Trophoblast cell (in vitro differentiated cells and primary cell): Measurements from ENCODE around the gene ZBTB34.
A peak's percentile ranks its signal among the peaks of the same experiment; 100 is the strongest.

ENCODE experiments used
- DNase-seq, 2 donors: peaks; one replicate each; pipeline ENCODE4 v3.0.0-alpha.2; 2016
- H2AFZ ChIP-seq: 2 replicates; pipeline ENCODE4 v1.6.1; 2013; ENCODE audit warnings: low read length, moderate library complexity, mild to moderate bottlenecking; ENCODE audit not compliant: insufficient read depth, poor library complexity
- H2AK5ac ChIP-seq: 2 replicates; pipeline ENCODE4 v1.6.1; 2013; ENCODE audit warnings: mild to moderate bottlenecking, low read length
- H2BK120ac ChIP-seq: 2 replicates; pipeline ENCODE4 v1.6.1; 2013; ENCODE audit warnings: low read length, mild to moderate bottlenecking, moderate library complexity; ENCODE audit not compliant: insufficient read depth, poor library complexity
- H2BK12ac ChIP-seq: 2 replicates; pipeline ENCODE4 v1.6.1; 2013; ENCODE audit warnings: mild to moderate bottlenecking, low read length, moderate library complexity
- H2BK5ac ChIP-seq: 2 replicates; pipeline ENCODE4 v1.6.1; 2013; ENCODE audit warnings: low read length, low read depth, moderate library complexity, mild to moderate bottlenecking; ENCODE audit not compliant: poor library complexity
- H3K14ac ChIP-seq: 2 replicates; pipeline ENCODE4 v1.6.1; 2013; ENCODE audit warnings: mild to moderate bottlenecking, low read length
- H3K18ac ChIP-seq: 2 replicates; pipeline ENCODE4 v1.6.1; 2013; ENCODE audit warnings: mild to moderate bottlenecking, low read length
- H3K23ac ChIP-seq: 2 replicates; pipeline ENCODE4 v1.6.1; 2013; ENCODE audit warnings: low read length
- H3K27ac ChIP-seq: 2 replicates; pipeline ENCODE4 v1.5.1; 2013; ENCODE audit warnings: low read depth, mild to moderate bottlenecking, inconsistent platforms, low read length, moderate library complexity
- H3K27me3 ChIP-seq: 2 replicates; pipeline ENCODE4 v1.6.1; 2013; ENCODE audit warnings: inconsistent platforms, mild to moderate bottlenecking, low read length, moderate library complexity; ENCODE audit not compliant: insufficient read depth
- H3K36me3 ChIP-seq, 2 experiments: 1 replicate in 1 of 2; 2 replicates in 1 of 2; pipeline ENCODE4 v1.6.1; 2013; ENCODE audit warnings: low read length in 2 of 2, mild to moderate bottlenecking in 2 of 2, moderate library complexity in 1 of 2; ENCODE audit not compliant: insufficient read depth in 2 of 2, control insufficient read depth in 1 of 2
- H3K4ac ChIP-seq: 2 replicates; pipeline ENCODE4 v1.6.1; 2013; ENCODE audit warnings: low read depth, mild to moderate bottlenecking, low read length, moderate library complexity
- H3K4me1 ChIP-seq, 2 experiments: 1 replicate in 1 of 2; 2 replicates in 1 of 2; pipeline ENCODE4 v1.6.1; 2013; ENCODE audit warnings: low read length in 2 of 2, mild to moderate bottlenecking in 2 of 2, moderate library complexity in 1 of 2; ENCODE audit not compliant: insufficient read depth in 2 of 2, control insufficient read depth in 1 of 2
- H3K4me2 ChIP-seq: 2 replicates; pipeline ENCODE4 v1.6.1; 2013; ENCODE audit warnings: inconsistent platforms, mild to moderate bottlenecking, low read length, moderate library complexity
- H3K4me3 ChIP-seq: 2 replicates; pipeline ENCODE4 v1.5.1; 2013; ENCODE audit warnings: mild to moderate bottlenecking, low read depth, low read length, inconsistent platforms
- H3K79me1 ChIP-seq: one replicate; pipeline ENCODE4 v1.6.1; 2013; ENCODE audit warnings: low read length
- H3K79me2 ChIP-seq: 2 replicates; pipeline ENCODE4 v1.6.1; 2013; ENCODE audit warnings: low read length, mild to moderate bottlenecking; ENCODE audit not compliant: control insufficient read depth, insufficient read depth, poor library complexity
- H3K9ac ChIP-seq: 2 replicates; pipeline ENCODE4 v1.6.1; 2013; ENCODE audit warnings: mild to moderate bottlenecking, low read length
- H3K9me3 ChIP-seq: 2 replicates; pipeline ENCODE4 v1.6.1; 2013; ENCODE audit warnings: low read depth, mild to moderate bottlenecking, control low read depth, inconsistent platforms, low read length; ENCODE audit not compliant: insufficient read depth
- H4K12ac ChIP-seq: 2 replicates; pipeline ENCODE4 v1.6.1; 2013; ENCODE audit warnings: low read depth, mild to moderate bottlenecking, low read length, moderate library complexity
- H4K8ac ChIP-seq: 2 replicates; pipeline ENCODE4 v1.6.1; 2013; ENCODE audit warnings: low read depth, mild to moderate bottlenecking, low read length, moderate library complexity
- H4K91ac ChIP-seq: one replicate; pipeline ENCODE4 v1.6.1; 2013; ENCODE audit warnings: low read depth, mild to moderate bottlenecking, low read length, moderate library complexity
- WGBS: extraction: QIAGEN DNeasy Blood & Tissue Kit; methylation state at CpG from one replicate; pipeline ENCODE4 v1.1.7; 2013; ENCODE audit warnings: missing lambda C conversion rate; ENCODE audit not compliant: insufficient read length, insufficient coverage; ENCODE audit errors: extremely low coverage; 5-methylcytosine and 5-hydroxymethylcytosine counted together

ZBTB34 gene

DNA sequence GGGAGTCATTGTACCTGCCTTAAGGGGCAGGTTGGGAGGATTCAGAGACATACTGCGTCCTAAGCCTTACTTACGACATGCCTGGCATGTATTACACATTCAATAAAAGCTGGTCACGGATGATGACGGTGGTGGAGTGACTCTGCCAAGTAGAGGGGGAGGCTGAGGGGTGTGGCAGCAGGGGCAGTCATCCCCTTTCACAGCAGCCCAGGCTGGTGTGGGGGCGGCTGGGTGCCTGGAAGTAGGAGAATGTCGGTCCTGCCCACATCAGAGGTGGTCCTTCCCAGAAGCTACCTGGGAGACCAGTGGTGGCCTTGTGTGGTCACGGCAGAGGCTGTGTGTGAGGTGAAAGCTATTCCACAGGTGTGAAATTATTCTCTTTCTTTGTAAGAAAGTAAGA lies 8.9 kb downstream of the ZBTB34 start:
- peaks cover 14 to 18% of the 10 kb centered on the region in 2 experiments for H3K36me3 ChIP-seq
- H3K27ac ChIP-seq: no peak overlapping the region
- no peak for DNase-seq
- no peak overlapping the region for H4K12ac ChIP-seq
- peaks cover 3% of the 10 kb centered on the region for H3K79me2 ChIP-seq
- H3K79me1 ChIP-seq: no peaks in the 10 kb centered on the region
- H2BK12ac ChIP-seq: no peak overlapping the region
- no peak overlapping the region for H3K23ac ChIP-seq
- H2AFZ ChIP-seq: peak overlapping the region; percentile 6
- no peak overlapping the region for H3K14ac ChIP-seq
- no peak overlapping the region for H2BK120ac ChIP-seq
- H4K91ac ChIP-seq: no peak overlapping the region
- no peak overlapping the region for H3K4me3 ChIP-seq
- H3K18ac ChIP-seq: peak overlapping the region; percentile 11
- no peaks in the 10 kb centered on the region for H3K9me3 ChIP-seq
- no peak overlapping the region for H3K4me2 ChIP-seq
- no peak overlapping the region for H2BK5ac ChIP-seq
- no CpG with 5 or more reads among the region's 7 CpGs for WGBS
- no peak overlapping the region for H4K8ac ChIP-seq
- H3K4me1 ChIP-seq: peaks cover 2 to 5% of the 10 kb centered on the region in 2 experiments
- peak overlapping the region; percentile 89 for H3K4ac ChIP-seq
- no peak overlapping the region for H2AK5ac ChIP-seq
- H3K9ac ChIP-seq: no peak overlapping the region
- no peaks in the 10 kb centered on the region for H3K27me3 ChIP-seq

DNA sequence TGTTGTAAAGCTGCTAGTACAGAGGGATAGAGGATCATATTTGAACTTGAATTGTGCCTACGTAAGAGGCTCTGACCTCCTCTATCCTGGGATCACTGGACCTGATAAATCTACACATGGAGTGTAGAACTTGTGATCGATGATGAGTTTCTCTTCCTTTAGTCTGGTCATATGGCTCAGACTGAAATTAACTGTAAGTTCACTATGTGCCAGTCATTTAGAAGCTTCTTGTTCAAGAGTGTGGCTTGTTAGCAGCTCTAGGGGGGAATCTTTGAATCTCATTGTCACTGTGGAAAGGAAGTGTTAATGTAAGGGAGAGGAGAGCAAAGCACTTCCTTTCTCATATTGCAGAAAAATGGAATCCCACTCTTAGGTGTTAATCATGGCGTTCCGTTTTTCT lies 12.1 kb downstream of the ZBTB34 start:
- no peak overlapping the region for H2AFZ ChIP-seq
- H3K23ac ChIP-seq: no peak overlapping the region
- peaks cover 7 to 10% of the 10 kb centered on the region in 2 experiments for H3K36me3 ChIP-seq
- no peak overlapping the region for H3K4me3 ChIP-seq
- H4K12ac ChIP-seq: no peak overlapping the region
- no peak overlapping the region for H4K8ac ChIP-seq
- H3K9me3 ChIP-seq: no peaks in the 10 kb centered on the region
- no peaks in the 10 kb centered on the region for H3K27me3 ChIP-seq
- no peak overlapping the region for H4K91ac ChIP-seq
- no peak overlapping the region for H3K14ac ChIP-seq
- no peak for DNase-seq
- H3K9ac ChIP-seq: no peak overlapping the region
- H3K79me1 ChIP-seq: no peaks in the 10 kb centered on the region
- H3K27ac ChIP-seq: no peak overlapping the region
- H3K79me2 ChIP-seq: peaks cover 2% of the 10 kb centered on the region
- no peak overlapping the region for H3K4me2 ChIP-seq
- no peak overlapping the region for H2BK12ac ChIP-seq
- H2BK120ac ChIP-seq: no peak overlapping the region
- H3K4me1 ChIP-seq: peaks cover 2 to 7% of the 10 kb centered on the region in 2 experiments
- H2AK5ac ChIP-seq: no peak overlapping the region
- WGBS: no CpG with 5 or more reads among the region's 4 CpGs
- no peak overlapping the region for H3K4ac ChIP-seq
- H2BK5ac ChIP-seq: no peak overlapping the region
- H3K18ac ChIP-seq: no peak overlapping the region

DNA sequence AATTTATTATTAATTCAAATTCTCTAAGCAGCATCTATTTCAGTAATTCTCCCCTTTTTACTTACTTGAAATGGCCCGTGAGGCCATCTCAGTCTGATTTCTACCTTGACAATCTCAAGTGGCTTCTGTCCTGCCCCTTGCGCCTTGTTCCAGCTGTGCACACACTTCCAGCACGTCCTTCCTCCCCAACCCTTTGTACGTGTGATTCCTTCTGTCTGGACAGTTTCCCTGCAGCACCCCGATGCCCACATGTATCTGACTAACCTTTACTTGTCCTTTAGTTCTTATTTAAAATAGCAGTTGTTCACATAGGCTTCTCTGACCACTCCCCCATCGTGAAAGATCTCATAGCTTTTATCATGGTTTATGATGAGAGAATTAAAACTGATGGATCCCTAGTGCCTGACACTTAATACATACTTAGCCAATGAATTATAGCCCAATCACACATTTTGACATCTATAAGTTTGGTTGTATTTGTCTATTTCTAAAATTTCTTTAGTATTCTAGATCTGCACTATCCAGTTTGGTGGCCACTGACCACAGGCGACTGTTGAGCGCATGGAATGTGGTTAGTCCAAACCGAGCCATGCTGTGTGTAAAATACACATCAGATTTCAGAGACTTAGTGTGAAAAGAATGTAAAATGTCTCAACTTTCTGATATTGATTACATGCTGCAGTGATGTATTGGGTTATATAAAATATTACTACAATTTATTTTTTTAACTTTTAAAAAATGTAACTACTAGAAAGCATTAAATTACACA lies 14.3 kb downstream of the ZBTB34 start:
- Histone ChIP-seq H3K9ac (no peak overlapping the region), H3K79me2 (no peaks in the 10 kb centered on the region), H4K8ac (no peak overlapping the region), H3K4me1 (peaks cover 2 to 7% of the 10 kb centered on the region in 2 experiments), H4K12ac (no peak overlapping the region), H3K4ac (no peak overlapping the region), H3K4me2 (no peak overlapping the region), H3K79me1 (no peaks in the 10 kb centered on the region), H3K9me3 (no peaks in the 10 kb centered on the region), H4K91ac (no peak overlapping the region), H3K14ac (no peak overlapping the region), H2BK12ac (no peak overlapping the region), H3K36me3 (peaks cover 6 to 9% of the 10 kb centered on the region in 2 experiments), H3K18ac (no peak overlapping the region), H3K27ac (no peak overlapping the region), H2BK120ac (no peak overlapping the region), H2BK5ac (no peak overlapping the region), H2AFZ (no peak overlapping the region), H3K4me3 (no peak overlapping the region), H3K27me3 (no peaks in the 10 kb centered on the region), H2AK5ac (no peak overlapping the region), H3K23ac (no peak overlapping the region)
- DNase-seq: peak in 1 of 2 donors; percentile 58
- WGBS: no CpG with 5 or more reads among the region's 9 CpGs

DNA sequence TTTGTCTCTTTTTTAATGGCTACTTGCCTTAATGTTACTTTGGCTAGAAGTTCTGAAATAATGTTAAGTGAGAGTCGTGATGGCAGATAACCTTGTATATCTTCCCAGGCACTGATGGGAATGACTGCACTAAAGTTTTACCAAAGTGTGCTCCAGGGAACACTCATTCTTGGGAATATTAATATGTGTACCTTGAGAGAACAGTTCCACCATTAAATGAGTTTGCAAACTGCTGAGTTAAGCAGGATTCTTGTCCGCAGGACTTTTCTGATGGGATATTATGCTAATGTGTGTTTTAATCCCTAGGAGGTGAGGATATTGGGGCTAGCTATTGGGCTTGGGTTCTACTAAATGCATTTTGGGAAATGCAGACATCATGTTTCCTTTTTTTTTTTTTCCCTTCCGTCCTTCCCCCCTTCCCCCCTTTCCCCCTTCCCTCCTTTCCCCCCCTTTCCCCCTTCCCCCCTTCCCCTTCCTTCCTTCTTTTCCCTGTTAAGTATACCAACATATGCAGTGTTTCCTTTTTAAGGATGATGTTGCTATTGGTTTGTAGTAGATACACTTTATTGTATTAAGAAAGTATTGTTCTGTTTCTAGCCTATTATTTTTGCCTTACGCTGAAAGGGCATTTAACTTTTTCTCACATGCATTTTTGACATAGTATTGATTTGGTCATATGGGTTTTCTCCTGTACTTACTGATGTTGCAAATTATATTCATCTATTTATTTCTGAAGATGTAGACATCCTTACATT lies 15.5 kb downstream of the ZBTB34 start:
- Histone ChIP-seq H3K23ac (no peak overlapping the region), H2BK5ac (no peak overlapping the region), H4K8ac (no peak overlapping the region), H3K36me3 (peaks cover 18 to 19% of the 10 kb centered on the region in 2 experiments), H3K4me3 (no peak overlapping the region), H3K79me1 (no peaks in the 10 kb centered on the region), H2AK5ac (no peak overlapping the region), H4K91ac (no peak overlapping the region), H2BK12ac (no peak overlapping the region), H2BK120ac (no peak overlapping the region), H3K14ac (no peak overlapping the region), H4K12ac (no peak overlapping the region), H3K4me1 (peaks cover 2 to 7% of the 10 kb centered on the region in 2 experiments), H3K27me3 (no peaks in the 10 kb centered on the region), H3K79me2 (no peaks in the 10 kb centered on the region), H2AFZ (no peak overlapping the region), H3K4ac (no peak overlapping the region), H3K9ac (no peak overlapping the region), H3K9me3 (no peaks in the 10 kb centered on the region), H3K4me2 (no peak overlapping the region), H3K27ac (no peak overlapping the region), H3K18ac (no peak overlapping the region)
- no CpG with 5 or more reads among the region's 4 CpGs for WGBS
- DNase-seq: peak in 1 of 2 donors; percentile 8
